ENCODE measurements around the gene MACROD2. TPM values are rescaled to one million over a fixed set of nuclear protein-coding genes. Genes with fewer than 3 reads are reported as not detected.
"Not testable (repeated sequence)": the region's sequence is repeated elsewhere in the genome, so short reads cannot be mapped to it uniquely, and the experiment has no call there.

MACROD2 gene
- total RNA-seq, 2 experiments from 2014 or later: not detected

DNA sequence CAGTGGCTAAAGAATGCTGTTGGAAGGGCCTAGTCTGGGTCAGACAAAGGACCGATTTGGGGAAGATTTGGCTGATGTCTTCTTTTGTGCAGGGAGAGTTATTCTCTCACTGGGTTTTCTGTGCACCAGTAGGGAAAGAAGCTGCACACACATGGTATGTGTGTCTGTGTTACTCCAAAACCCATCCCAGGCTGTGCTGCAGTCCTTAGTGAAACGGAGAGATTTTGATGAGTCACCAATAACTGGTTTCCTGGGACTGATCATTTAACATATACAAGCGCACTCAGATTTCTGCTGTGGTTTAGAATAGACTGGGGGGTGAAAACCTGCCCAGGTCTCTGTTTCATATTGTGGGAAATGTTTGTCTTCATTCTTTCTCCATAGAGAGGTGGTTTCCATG is 1528.1 kb downstream of the MACROD2 start:
- no peak for DNase-seq
- ChIA-PET POLR2A (no interaction called here), CTCF (no interaction called here)
- no peak overlapping the region for H3K4me3 Mint-ChIP-seq
- no peaks in the 10 kb centered on the region for H3K36me3 Mint-ChIP-seq
- H3K4me1 Mint-ChIP-seq (ENCODE audit: low read depth): no peaks in the 10 kb centered on the region
- H3K27ac Mint-ChIP-seq: no peak overlapping the region
- H3K27me3 Mint-ChIP-seq: no peaks in the 10 kb centered on the region
- intact Hi-C loops (cut with micrococcal nuclease): no loop called here
- H3K9me3 Mint-ChIP-seq: peaks cover 16% of the 10 kb centered on the region

DNA sequence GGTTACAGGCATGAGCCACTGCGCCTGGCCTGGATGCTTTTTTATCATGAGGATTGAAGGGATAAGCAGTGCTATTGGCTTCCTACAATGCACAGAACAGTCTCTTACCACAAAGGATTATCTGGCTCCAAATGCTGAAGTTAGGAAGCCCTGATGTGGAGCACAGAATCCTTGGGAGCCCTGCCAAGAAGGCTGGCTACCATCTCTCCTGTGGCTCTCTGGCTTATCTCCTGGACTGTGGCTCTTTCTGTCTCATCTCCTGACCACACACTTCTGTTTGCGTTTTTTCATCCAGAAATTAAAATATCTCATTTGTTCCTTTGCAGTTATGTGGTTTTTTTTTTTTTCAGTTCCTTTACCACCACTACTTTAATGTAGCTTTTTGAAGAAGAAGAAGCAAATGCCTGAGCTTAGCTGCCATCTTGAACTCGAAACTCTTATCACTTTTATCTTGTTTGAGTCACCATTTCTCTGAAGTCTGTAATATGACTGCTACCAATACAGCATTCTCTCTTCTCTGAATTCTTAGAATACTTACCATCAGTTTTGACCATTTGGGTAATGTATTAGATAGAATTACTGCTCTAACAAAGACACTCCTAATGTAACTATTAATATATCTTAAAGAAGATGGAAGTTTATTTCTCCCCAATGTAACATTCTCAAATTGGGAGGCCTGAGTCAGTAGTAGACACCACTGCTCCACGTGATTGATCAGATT is 1533.2 kb downstream of the MACROD2 start:
- no peak overlapping the region for H3K27ac Mint-ChIP-seq
- peaks cover 15% of the 10 kb centered on the region for H3K9me3 Mint-ChIP-seq
- no peak overlapping the region for H3K4me3 Mint-ChIP-seq
- no peaks in the 10 kb centered on the region for H3K4me1 Mint-ChIP-seq (ENCODE audit: low read depth)
- H3K27me3 Mint-ChIP-seq: no peaks in the 10 kb centered on the region
- no peaks in the 10 kb centered on the region for H3K36me3 Mint-ChIP-seq
- CTCF ChIA-PET: no interaction called here
- intact Hi-C loops (cut with micrococcal nuclease): no loop called here
- POLR2A ChIA-PET: no interaction called here
- no peak for DNase-seq

DNA sequence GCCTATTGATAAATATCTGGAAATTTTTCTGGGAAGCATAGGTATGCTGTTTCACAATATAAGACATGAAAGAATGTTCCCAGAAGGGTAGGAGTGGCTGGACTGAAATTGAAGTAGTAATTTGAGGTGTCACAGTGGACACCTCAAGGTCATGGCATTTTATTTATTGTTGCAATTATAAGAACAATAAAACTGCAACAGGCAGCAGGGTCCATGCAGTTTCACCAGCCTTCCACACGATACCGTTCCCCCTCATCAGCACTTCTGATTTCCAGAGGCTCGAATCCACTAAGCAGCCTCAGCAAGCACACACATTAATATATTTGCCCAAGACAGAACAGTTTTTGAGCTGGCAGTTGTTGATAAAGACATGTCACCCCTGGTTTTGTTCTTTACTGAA is 1540.5 kb downstream of the MACROD2 start:
- ChIA-PET CTCF (no interaction called here), POLR2A (no interaction called here)
- peaks cover 23% of the 10 kb centered on the region for H3K9me3 Mint-ChIP-seq
- H3K27ac Mint-ChIP-seq: no peak overlapping the region
- no peaks in the 10 kb centered on the region for H3K4me1 Mint-ChIP-seq (ENCODE audit: low read depth)
- no peaks in the 10 kb centered on the region for H3K27me3 Mint-ChIP-seq
- DNase-seq: no peak
- intact Hi-C loops (cut with micrococcal nuclease): no loop called here
- H3K4me3 Mint-ChIP-seq: no peak overlapping the region
- no peaks in the 10 kb centered on the region for H3K36me3 Mint-ChIP-seq

DNA sequence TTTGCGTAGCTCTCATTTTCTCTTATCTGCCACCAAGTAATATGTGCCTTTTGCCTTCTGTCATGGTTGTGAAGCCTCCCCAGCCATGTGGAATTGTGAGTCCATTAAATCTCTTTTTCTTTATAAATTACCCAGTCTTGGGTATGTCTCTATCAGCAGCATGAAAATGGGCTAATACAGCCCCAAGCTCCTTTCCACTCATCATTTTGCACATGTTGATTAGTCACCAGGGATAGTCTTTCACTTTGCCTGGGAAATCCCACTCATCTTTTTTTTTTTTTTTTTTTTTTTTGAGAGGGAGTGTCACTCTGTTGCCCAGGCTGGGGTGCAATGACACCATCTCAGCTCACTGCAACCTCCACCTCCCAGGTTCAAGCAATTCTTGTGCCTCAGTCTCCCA is 1541.9 kb downstream of the MACROD2 start:
- intact Hi-C loops (cut with micrococcal nuclease); H3K4me3 Mint-ChIP-seq; H3K27ac Mint-ChIP-seq; H3K4me1 Mint-ChIP-seq (ENCODE audit: low read depth); CTCF ChIA-PET; POLR2A ChIA-PET; H3K27me3 Mint-ChIP-seq; DNase-seq; H3K36me3 Mint-ChIP-seq: not testable (repeated sequence)
- peaks cover 24% of the 10 kb centered on the region for H3K9me3 Mint-ChIP-seq

DNA sequence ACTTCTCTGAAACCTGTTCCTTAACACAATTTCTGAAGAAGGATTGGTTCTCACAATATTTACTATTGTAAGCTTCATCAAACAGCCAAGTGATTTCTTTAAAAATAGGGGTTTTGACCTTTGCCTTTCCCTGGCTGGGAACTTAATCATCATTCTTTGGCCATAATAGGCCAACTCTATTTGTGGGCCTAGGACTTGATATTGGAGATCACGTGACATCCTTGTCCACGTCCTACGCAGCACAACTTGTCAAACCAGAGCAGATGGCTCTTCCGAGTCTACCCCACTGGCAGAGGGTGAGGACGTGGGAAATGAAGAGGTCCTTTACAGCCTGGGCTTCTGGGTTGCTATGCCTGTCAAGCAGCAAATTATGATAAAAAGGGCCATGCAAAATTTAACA is 1547.3 kb downstream of the MACROD2 start:
- Mint-ChIP-seq H3K4me1 (ENCODE audit: low read depth) (no peaks in the 10 kb centered on the region), H3K36me3 (no peaks in the 10 kb centered on the region), H3K27me3 (no peaks in the 10 kb centered on the region), H3K27ac (no peak overlapping the region), H3K9me3 (peaks cover 30% of the 10 kb centered on the region), H3K4me3 (no peak overlapping the region)
- ChIA-PET CTCF (no interaction called here), POLR2A (no interaction called here)
- DNase-seq: no peak
- intact Hi-C loops (cut with micrococcal nuclease): no loop called here

DNA sequence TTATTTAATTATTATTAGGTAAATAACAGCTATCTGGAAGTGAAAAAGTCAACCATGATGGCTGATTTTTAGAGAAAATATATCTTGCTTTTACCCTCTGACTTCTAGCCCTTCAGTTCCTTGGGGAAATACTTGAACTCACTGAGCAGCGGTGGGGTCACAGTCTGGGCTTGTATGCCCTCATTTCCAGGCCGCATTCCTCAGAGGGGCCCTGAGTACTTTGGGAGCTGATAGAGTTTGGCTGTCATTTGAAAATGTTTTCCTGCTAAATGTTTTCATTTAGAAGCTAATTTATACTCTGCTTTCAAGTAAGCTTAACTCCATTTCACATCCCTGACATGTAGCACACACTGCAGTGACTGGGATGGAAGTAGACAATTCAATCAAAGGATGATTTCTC is 1549.4 kb downstream of the MACROD2 start:
- H3K9me3 Mint-ChIP-seq: peaks cover 34% of the 10 kb centered on the region
- no peak overlapping the region for H3K27ac Mint-ChIP-seq
- no peaks in the 10 kb centered on the region for H3K36me3 Mint-ChIP-seq
- H3K27me3 Mint-ChIP-seq: no peaks in the 10 kb centered on the region
- no peak overlapping the region for H3K4me3 Mint-ChIP-seq
- no peaks in the 10 kb centered on the region for H3K4me1 Mint-ChIP-seq (ENCODE audit: low read depth)
- CTCF ChIA-PET: no interaction called here
- DNase-seq: no peak
- intact Hi-C loops (cut with micrococcal nuclease): no loop called here
- POLR2A ChIA-PET: no interaction called here

DNA sequence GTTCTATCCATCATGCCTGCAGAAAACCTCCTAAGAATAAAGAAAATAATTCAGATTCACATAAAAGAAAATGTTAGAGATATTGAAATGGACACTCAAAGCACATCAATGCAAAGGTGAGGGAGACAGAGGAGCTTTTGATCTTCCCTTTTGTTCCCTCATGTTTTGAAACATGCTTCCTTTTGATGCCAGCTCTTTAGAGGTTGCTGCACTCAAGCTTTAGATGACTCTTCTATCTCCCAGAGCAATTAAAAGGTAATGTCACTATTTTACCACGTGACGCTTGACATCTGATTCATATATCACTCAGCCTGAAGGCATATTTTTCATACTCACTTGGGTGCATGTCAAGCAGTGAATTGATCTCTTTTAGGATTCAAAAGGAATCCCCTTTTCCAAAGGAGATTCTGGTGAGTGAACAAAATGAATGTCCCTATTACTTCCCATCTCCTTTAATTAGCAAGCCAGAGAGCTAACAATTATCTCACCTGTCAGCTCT is 1551.3 kb downstream of the MACROD2 start:
- H3K4me3 Mint-ChIP-seq: no peak overlapping the region
- peaks cover 24% of the 10 kb centered on the region for H3K9me3 Mint-ChIP-seq
- no peaks in the 10 kb centered on the region for H3K36me3 Mint-ChIP-seq
- H3K4me1 Mint-ChIP-seq (ENCODE audit: low read depth): no peaks in the 10 kb centered on the region
- no peak overlapping the region for H3K27ac Mint-ChIP-seq
- no peak for DNase-seq
- ChIA-PET POLR2A (no interaction called here), CTCF (no interaction called here)
- intact Hi-C loops (cut with micrococcal nuclease): no loop called here
- no peaks in the 10 kb centered on the region for H3K27me3 Mint-ChIP-seq

DNA sequence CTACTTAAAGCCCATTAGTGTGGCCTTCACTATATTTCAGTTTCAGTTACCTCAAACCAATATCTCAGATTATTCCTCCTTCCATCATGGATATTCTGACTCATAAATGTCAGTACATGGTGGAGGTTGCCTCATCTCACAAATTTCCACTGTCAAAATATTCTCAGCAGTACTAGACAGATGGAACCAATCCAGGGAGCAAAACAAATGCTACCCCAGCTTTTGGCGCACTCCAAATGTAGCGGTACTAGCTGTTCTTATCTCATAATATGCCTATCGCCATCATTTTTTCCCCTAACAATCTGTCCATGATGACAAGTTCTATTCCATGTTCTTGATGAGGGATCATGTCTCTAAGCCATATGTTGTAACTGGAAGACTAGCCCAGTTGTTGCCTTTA is 1551.8 kb downstream of the MACROD2 start:
- H3K27me3 Mint-ChIP-seq: no peaks in the 10 kb centered on the region
- no peaks in the 10 kb centered on the region for H3K36me3 Mint-ChIP-seq
- no peak for DNase-seq
- intact Hi-C loops (cut with micrococcal nuclease): no loop called here
- no peak overlapping the region for H3K4me3 Mint-ChIP-seq
- no peak overlapping the region for H3K27ac Mint-ChIP-seq
- ChIA-PET CTCF (no interaction called here), POLR2A (no interaction called here)
- peaks cover 26% of the 10 kb centered on the region for H3K9me3 Mint-ChIP-seq
- H3K4me1 Mint-ChIP-seq (ENCODE audit: low read depth): no peaks in the 10 kb centered on the region

DNA sequence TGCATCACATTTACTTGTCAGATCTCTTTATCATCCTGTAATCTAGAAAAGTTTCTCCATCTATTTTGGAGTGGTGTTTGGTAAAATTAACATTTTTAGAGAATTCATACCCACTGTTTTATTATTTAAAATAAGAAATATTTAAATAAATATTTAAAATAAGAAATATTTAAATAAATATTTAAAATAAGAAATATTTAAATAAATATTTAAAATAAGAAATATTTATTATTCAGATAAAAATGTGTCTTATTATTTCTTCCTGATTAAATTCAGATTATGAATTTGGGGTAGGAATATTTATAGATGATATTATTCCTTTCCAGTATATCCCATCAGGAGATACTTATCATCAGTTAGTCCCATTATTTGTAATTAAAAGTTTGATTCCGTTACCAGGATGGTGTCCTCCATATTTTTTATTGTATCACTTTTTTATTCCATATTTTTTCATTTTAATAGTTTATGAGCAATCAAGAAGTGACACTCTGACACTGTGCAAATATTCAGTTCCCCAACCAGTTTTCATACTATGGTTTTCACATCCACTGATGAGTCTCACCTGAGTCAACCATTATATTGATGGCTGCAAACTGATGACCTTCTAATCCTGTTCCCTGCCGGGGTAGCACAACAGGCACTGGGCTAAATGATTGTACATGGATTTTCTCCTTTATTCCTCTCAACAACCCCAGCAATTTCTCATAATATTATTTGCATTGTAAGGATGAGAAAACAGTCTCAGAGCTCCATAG is 1555.0 kb downstream of the MACROD2 start:
- Mint-ChIP-seq H3K4me3 (no peak overlapping the region), H3K27ac (no peak overlapping the region), H3K36me3 (no peaks in the 10 kb centered on the region), H3K9me3 (peaks cover 42% of the 10 kb centered on the region), H3K4me1 (ENCODE audit: low read depth) (no peaks in the 10 kb centered on the region), H3K27me3 (no peaks in the 10 kb centered on the region)
- ChIA-PET CTCF (no interaction called here), POLR2A (interaction anchor here (0.7 kb wide), 1 partner anchor 393 kb away, joined by 3 read pairs; no protein-coding TSS in a partner anchor)
- intact Hi-C loops (cut with micrococcal nuclease): no loop called here
- DNase-seq: no peak

DNA sequence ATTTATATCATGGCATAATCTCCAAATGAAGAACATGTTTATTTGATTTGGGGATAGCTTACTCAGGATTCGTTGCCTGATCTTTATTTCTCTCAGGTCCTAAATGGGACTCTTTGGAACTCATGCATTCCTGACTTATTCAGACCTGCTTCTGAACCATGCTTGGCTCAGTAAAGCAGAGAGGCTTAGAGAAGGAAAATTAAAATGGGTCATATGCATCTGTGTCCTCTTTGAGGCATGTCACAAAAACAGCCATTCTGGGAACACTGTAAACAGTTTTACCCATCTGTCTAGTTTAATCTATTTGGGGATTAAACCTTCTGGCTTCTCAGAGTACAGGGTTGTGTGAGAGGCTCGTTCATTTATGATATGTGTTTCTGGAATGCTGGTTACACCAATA is 1560.6 kb downstream of the MACROD2 start:
- intact Hi-C loops (cut with micrococcal nuclease): no loop called here
- Mint-ChIP-seq H3K36me3 (no peaks in the 10 kb centered on the region), H3K27me3 (no peaks in the 10 kb centered on the region), H3K27ac (no peak overlapping the region), H3K4me1 (ENCODE audit: low read depth) (no peaks in the 10 kb centered on the region), H3K4me3 (no peak overlapping the region), H3K9me3 (peaks cover 34% of the 10 kb centered on the region)
- no peak for DNase-seq
- POLR2A ChIA-PET: no interaction called here
- CTCF ChIA-PET: no interaction called here

DNA sequence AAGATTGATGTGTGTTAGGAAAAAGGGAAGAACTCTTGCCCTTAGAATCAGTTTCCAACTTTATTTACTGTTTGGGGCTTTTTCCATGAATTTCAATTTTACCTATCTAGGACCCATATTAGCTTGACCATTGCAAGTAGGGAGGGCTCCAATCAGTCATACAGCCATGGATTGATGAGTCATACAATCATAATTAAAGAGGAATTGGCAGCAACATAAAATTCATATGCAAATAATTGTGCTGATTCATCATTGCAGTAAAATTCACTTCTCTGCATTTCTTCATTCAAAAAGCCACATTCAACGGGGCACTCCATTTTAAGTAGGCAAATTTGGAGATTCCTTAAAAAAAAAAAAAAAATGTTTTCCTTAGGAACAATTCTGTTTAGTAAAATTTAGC is 1561.6 kb downstream of the MACROD2 start:
- Mint-ChIP-seq H3K27me3 (no peaks in the 10 kb centered on the region), H3K9me3 (peaks cover 36% of the 10 kb centered on the region), H3K4me3 (no peak overlapping the region), H3K27ac (no peak overlapping the region), H3K36me3 (no peaks in the 10 kb centered on the region), H3K4me1 (ENCODE audit: low read depth) (no peaks in the 10 kb centered on the region)
- DNase-seq: no peak
- ChIA-PET CTCF (no interaction called here), POLR2A (no interaction called here)
- intact Hi-C loops (cut with micrococcal nuclease): no loop called here

DNA sequence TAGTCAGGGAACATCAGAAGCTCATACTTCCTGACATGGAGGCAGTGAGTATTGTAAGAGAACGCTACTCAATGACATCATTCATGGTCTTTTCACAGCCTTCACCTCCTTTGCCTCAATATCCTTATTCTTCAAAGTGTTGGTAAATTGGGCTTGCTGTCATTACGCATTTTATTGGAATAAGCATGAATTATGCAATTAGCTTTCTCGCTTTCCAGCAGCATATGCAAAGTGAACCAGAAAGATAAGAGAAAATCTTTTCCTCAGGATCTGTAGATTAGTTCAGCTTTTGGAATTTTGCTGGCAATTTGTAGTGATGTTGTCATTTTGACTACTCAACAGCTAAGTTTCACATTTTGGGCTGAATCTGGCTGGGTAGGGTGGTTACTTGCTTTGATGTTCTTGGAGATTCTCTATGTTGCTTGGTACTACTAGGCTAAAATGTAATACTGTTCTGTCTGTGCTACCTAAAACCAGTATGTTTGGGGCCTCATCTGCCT is 1565.8 kb downstream of the MACROD2 start:
- intact Hi-C loops (cut with micrococcal nuclease): no loop called here
- no peaks in the 10 kb centered on the region for H3K4me1 Mint-ChIP-seq (ENCODE audit: low read depth)
- ChIA-PET POLR2A (no interaction called here), CTCF (no interaction called here)
- peaks cover 12% of the 10 kb centered on the region for H3K9me3 Mint-ChIP-seq
- H3K36me3 Mint-ChIP-seq: no peaks in the 10 kb centered on the region
- no peak overlapping the region for H3K4me3 Mint-ChIP-seq
- H3K27ac Mint-ChIP-seq: no peak overlapping the region
- DNase-seq: no peak
- H3K27me3 Mint-ChIP-seq: no peaks in the 10 kb centered on the region
